Coronary artery (tissue), 2 donors: ENCODE measurements around the gene NHSL2.

Experiments used
- DNase-seq: peaks from one replicate; pipeline ENCODE4 v3.0.0-alpha.2; 2017; ENCODE audit warnings: low spot score
- H3K27ac ChIP-seq, 2 donors: fragments of 200-600 bp; sonication (generic); one replicate each; pipeline ENCODE4 v1.5.1; 2016 to 2019
- H3K4me3 ChIP-seq: fragments of 200-600 bp; sonication (generic); 2 replicates; pipeline ENCODE4 v1.5.1; 2016; ENCODE audit warnings: mild to moderate bottlenecking, moderate library complexity
- TF ChIP-seq, protein P1 (sequence below): fragments of 200-600 bp; sonication (generic); IDR thresholded peaks from one replicate; pipeline ENCODE4 v1.5.1; 2019; ENCODE audit warnings: antibody characterized with exemption

The NHSL2 gene

DNA sequence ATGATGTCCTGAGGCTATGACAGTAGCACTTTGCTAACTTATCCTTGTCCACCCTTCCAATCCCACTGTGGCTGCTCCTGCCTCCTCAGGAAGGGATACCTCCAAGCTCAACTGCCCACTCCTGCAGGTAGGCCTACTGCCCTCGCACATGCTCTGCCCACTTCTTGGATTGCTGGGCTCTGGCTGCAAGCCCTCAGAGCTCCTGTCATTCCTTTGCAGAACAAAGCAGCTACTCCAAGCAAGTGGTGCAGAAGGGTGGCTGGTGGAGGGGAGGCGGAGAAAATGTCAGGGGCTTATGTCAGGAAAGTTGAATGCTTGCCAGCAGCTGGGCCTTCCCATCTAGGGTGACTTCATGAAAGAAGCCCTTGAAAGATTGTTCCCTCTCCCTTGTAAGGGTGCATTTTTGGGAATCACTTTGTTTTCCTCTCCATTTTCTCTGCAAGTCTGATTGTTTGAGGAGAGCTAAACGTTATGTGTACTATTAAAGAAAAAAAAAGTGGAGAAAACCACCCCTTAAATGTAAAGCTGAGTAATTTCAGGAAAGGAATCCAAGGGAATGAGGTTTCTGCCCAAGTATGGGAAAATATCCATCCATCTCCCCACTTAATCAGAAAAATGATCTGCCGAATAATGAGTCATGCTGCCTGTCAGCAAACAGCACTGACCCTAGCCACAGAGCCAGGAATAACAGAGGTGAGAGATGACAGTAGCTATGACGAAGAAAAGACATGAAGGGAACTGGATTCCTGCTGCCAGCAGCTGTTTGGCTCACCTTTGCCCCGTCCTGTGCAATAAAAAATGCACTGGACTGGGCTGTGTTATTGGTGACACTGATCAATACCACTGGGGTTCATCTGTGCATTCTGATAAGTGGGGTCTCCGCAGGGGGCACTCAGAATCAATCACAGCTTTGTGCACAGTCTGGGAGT is 119.1 kb downstream of the NHSL2 start:
- DNase-seq = peak; percentile 66
- H3K27ac ChIP-seq = peak overlapping the region in 1 of 2 donors; percentile 81

DNA sequence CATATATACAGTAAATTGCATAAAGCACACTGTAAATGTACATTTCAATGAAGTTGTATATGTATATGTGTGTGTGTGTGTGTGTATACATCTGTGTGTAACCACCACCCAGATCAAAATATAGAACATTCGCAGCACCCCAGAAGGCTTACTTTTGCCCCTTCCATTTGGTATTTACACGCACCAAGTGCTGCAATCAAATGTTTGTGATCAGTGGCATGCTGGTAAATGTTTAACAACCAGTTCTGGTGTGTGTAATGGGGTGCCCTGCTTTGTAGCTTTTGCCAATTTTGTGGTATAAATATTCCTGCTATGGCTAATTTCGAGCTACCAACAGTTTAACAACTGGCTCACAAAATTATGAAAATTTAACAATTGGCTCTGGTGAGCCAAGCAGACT is 119.8 kb downstream of the NHSL2 start:
- Histone ChIP-seq H3K27ac (peak overlapping the region; percentile 17 to 64), H3K4me3 (no peak overlapping the region)
- TF ChIP-seq, protein P1, sequence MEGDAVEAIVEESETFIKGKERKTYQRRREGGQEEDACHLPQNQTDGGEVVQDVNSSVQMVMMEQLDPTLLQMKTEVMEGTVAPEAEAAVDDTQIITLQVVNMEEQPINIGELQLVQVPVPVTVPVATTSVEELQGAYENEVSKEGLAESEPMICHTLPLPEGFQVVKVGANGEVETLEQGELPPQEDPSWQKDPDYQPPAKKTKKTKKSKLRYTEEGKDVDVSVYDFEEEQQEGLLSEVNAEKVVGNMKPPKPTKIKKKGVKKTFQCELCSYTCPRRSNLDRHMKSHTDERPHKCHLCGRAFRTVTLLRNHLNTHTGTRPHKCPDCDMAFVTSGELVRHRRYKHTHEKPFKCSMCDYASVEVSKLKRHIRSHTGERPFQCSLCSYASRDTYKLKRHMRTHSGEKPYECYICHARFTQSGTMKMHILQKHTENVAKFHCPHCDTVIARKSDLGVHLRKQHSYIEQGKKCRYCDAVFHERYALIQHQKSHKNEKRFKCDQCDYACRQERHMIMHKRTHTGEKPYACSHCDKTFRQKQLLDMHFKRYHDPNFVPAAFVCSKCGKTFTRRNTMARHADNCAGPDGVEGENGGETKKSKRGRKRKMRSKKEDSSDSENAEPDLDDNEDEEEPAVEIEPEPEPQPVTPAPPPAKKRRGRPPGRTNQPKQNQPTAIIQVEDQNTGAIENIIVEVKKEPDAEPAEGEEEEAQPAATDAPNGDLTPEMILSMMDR = no peak
- no peak for DNase-seq

More for the DNA sequence above, 119.1 kb downstream of the NHSL2 start:
- peak overlapping the region; percentile 24 for H3K4me3 ChIP-seq
- TF ChIP-seq, protein P1 = no peak

DNA sequence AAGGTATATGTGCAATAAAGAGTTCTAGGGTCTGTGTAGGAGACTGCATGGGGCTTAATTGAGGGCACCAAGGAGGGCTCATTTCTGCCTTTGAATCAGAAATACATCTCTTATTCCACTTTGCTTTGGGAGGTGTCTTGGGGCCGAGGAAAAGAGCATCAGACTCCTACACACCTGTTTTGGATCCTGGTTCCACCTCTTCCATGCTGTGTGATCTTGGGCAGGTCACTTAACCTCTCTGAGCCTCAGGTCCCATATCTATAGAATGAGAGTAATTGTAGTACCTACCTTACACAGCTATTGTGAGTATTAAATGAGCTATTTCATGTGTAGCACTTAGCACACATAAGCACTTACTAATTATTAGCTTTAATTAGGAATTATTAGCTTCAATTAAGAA is 120.5 kb downstream of the NHSL2 start:
- peak overlapping the region in 1 of 2 donors; percentile 64 for H3K27ac ChIP-seq
- no peak for DNase-seq
- TF ChIP-seq, protein P1 = no peak
- no peak overlapping the region for H3K4me3 ChIP-seq

DNA sequence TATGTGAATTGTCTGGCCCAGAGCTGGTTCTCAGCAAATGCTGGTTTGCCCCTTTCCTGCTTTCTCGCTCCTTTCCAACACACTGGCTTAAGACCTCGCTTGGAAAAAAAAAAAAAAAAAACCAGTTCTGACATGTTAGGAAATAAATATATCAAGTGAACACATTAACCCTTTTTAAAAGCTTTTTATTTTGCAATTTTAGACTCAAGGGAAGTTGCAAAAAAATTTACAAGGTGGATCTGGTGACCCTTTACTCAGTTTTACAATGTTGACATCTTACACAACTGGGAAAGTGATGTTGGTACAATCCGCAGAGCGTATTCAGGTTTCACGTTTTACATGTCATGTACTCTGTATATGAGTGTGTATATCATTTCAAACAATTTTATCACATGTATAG is 121.0 kb downstream of the NHSL2 start:
- DNase-seq = no peak
- Histone ChIP-seq H3K27ac (no peak overlapping the region), H3K4me3 (no peak overlapping the region)
- TF ChIP-seq, protein P1 = no peak

DNA sequence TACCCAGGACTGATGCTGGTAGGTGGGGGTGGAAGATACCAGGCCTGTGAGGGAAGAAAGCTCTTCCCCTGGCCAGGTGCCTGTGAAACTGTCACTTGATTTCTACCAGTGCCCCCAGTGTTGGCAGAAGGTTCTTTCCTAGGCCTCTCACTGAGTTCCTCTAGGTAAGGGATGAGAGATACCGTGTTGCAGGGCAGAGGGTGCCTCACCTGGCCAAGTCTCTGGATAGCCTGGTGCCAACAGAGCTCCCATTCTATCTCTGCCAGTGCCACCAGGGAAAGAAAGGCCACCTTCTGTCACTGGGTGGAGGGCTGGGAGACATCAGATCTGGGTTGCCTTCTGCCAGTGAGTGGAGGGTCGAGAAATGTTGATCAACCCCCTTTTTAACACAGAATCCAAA is 127.0 kb downstream of the NHSL2 start:
- peak; percentile 31 for DNase-seq
- Histone ChIP-seq H3K4me3 (no peak overlapping the region), H3K27ac (no peak overlapping the region)
- TF ChIP-seq, protein P1 = no peak

DNA sequence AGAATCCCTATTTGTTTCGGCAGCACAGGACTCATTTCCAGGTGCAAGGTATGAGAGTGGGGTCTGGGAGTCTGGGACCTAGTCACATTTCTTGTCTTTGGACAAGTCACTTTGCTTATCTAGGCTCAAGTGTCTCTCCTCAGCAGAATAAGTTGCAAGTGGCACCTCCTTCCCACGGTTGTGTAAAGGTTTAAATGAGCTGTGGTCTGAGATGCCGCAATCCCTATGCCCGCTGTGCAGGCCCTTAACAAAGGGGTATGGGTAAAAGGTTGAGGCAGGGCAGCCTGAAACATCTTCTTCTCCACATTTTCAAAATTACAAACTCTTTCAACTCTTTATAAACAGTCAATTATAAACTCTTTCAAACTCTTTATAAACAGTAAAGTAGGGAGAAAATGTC is 127.4 kb downstream of the NHSL2 start:
- Histone ChIP-seq H3K27ac (no peak overlapping the region), H3K4me3 (no peak overlapping the region)
- peak; percentile 21 for DNase-seq
- TF ChIP-seq, protein P1 = no peak

DNA sequence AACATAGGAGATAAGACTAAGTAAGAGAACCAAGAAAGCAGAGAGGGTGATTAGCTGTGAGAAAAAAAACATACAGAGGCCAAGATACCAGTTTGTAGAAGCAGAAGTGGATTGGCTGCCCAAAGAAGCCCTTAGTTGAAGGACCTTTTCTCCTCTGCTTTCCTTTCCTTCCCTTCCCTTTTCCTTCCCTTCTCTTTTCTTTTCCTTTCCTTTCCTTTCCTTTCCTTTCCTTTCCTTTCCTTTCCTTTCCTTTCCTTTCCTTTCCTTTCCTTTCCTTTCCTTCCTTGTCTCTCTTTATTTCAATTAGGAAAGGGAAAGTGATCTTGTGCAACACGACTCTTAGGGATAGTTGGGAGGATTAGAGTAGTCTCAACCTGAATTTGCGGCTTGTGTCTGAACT is 128.2 kb downstream of the NHSL2 start:
- TF ChIP-seq, protein P1 = no peak
- no peak overlapping the region for H3K27ac ChIP-seq
- no peak for DNase-seq
- no peak overlapping the region for H3K4me3 ChIP-seq
